GM12891 (cell line): ENCODE measurements around the gene ADAMTSL3.

Experiments
- PAX5 ChIP-seq: IDR thresholded peaks from 2 replicates; pipeline ENCODE4 v1.6.1; 2011; ENCODE audit warnings: low read length, moderate library complexity, mild to moderate bottlenecking; ENCODE audit not compliant: insufficient read depth, severe bottlenecking
- POLR2A ChIP-seq: IDR thresholded peaks from 2 replicates; pipeline ENCODE4 v1.6.1; 2011; ENCODE audit warnings: low read depth, low read length, control low read depth
- POLR2AphosphoS5 ChIP-seq: IDR thresholded peaks from 2 replicates; pipeline ENCODE4 v1.6.1; 2011; ENCODE audit warnings: low read depth, low read length, control low read depth
- POU2F2 ChIP-seq: IDR thresholded peaks from 2 replicates; pipeline ENCODE4 v1.6.1; 2011; ENCODE audit warnings: low read depth, mild to moderate bottlenecking, control low read depth, low read length, moderate library complexity
- TAF1 ChIP-seq: IDR thresholded peaks from 2 replicates; pipeline ENCODE4 v1.6.1; 2011; ENCODE audit warnings: low read depth, low read length, control low read depth

DNA sequence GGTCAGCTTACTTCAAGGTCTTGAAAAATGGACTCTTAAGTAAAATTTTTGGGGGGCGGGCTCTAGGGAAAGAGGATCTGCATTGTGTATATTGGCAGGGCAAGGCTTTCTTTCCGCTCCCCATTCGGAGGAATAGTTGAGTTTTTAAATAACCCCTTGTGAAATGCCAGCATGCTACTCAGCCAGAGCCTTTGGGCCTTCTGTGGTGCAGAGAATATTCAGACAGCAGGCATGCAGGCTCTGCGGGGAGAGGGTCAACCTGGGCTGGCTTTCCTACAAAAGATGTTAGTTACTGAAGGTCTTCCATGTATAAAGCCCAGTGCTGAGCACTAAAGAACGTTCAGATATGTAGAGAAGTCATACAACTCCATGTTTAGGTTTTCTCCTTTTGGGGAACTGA, 40.6 kb downstream of the ADAMTSL3 start:
- TF ChIP-seq POLR2AphosphoS5: no peak
- TF ChIP-seq POLR2A: no peak
- no peak for TF ChIP-seq TAF1
- no peak for TF ChIP-seq POU2F2
- TF ChIP-seq PAX5: no peak
